MM.1S (cell line): ENCODE measurements around the gene LRFN2.

Experiments
- DNase-seq: peaks from one replicate; pipeline ENCODE4 v3.0.0-alpha.2; 2015
- H2AFZ ChIP-seq: fragments of 300-600 bp; sonication (generic); 2 replicates; pipeline ENCODE4 v1.6.0; 2016; ENCODE audit warnings: antibody characterized with exemption, low read length
- H3F3A ChIP-seq: fragments of 300-600 bp; sonication (generic); 2 replicates; pipeline ENCODE4 v1.6.1; 2016; ENCODE audit warnings: mild to moderate bottlenecking, antibody characterized with exemption, low read length, moderate library complexity, mixed read lengths; ENCODE audit not compliant: insufficient read depth
- H3K27ac ChIP-seq: fragments of 300-600 bp; sonication (generic); 2 replicates; pipeline ENCODE4 v1.5.1; 2016; ENCODE audit warnings: mild to moderate bottlenecking, low read length
- H3K27me3 ChIP-seq: fragments of 300-600 bp; sonication (generic); replicated peaks from 2 replicates; pipeline ENCODE4 v1.6.0; 2016; ENCODE audit warnings: low read length; ENCODE audit not compliant: insufficient read depth
- H3K36me3 ChIP-seq: fragments of 300-600 bp; sonication (generic); replicated peaks from 2 replicates; pipeline ENCODE4 v1.6.1; 2016; ENCODE audit warnings: mild to moderate bottlenecking, low read length, mixed read lengths; ENCODE audit not compliant: insufficient read depth
- H3K4me1 ChIP-seq: fragments of 300-600 bp; sonication (generic); 2 replicates; pipeline ENCODE4 v1.6.1; 2016; ENCODE audit warnings: low read length, mixed read lengths
- H3K4me2 ChIP-seq: fragments of 300-600 bp; sonication (generic); 2 replicates; pipeline ENCODE4 v1.6.0; 2016; ENCODE audit warnings: low read depth, low read length
- H3K4me3 ChIP-seq: fragments of 300-600 bp; sonication (generic); 2 replicates; pipeline ENCODE4 v1.5.1; 2016; ENCODE audit warnings: low read length, mixed read lengths
- H3K79me2 ChIP-seq: fragments of 300-600 bp; sonication (generic); 2 replicates; pipeline ENCODE4 v1.6.1; 2016; ENCODE audit warnings: mixed run types, low read length, mixed read lengths
- H3K9ac ChIP-seq: fragments of 300-600 bp; sonication (generic); 2 replicates; pipeline ENCODE4 v1.6.1; 2016; ENCODE audit warnings: low read length, mixed read lengths
- H3K9me2 ChIP-seq: fragments of 300-600 bp; sonication (generic); replicated peaks from 2 replicates; pipeline ENCODE4 v1.6.1; 2016; ENCODE audit warnings: mild to moderate bottlenecking, low read length, mixed read lengths; ENCODE audit not compliant: insufficient read depth
- H3K9me3 ChIP-seq: fragments of 300-600 bp; sonication (generic); replicated peaks from 2 replicates; pipeline ENCODE4 v1.6.1; 2016; ENCODE audit warnings: mild to moderate bottlenecking, low read length, mixed read lengths; ENCODE audit not compliant: insufficient read depth
- H4K20me1 ChIP-seq: fragments of 300-600 bp; sonication (generic); 2 replicates; pipeline ENCODE4 v1.6.1; 2016; ENCODE audit warnings: mild to moderate bottlenecking, low read length, moderate library complexity, mixed read lengths; ENCODE audit not compliant: insufficient read depth
- EZH2 ChIP-seq: fragments of 300-600 bp; sonication (generic); optimal IDR thresholded peaks from 2 replicates; pipeline ENCODE3; 2017; ENCODE audit warnings: low read depth, mild to moderate bottlenecking, antibody characterized with exemption, low read length, mixed read lengths
- EZH2phosphoT487 ChIP-seq: fragments of 300-600 bp; sonication (generic); IDR thresholded peaks from 2 replicates; pipeline ENCODE4 v1.6.1; 2018; ENCODE audit warnings: antibody characterized with exemption, low read length
- TF ChIP-seq, protein P1 (sequence below): fragments of 300-600 bp; sonication (generic); IDR thresholded peaks from 2 replicates; pipeline ENCODE4 v1.5.1; 2016; ENCODE audit warnings: antibody characterized with exemption, low read length, mixed read lengths

The LRFN2 gene

DNA sequence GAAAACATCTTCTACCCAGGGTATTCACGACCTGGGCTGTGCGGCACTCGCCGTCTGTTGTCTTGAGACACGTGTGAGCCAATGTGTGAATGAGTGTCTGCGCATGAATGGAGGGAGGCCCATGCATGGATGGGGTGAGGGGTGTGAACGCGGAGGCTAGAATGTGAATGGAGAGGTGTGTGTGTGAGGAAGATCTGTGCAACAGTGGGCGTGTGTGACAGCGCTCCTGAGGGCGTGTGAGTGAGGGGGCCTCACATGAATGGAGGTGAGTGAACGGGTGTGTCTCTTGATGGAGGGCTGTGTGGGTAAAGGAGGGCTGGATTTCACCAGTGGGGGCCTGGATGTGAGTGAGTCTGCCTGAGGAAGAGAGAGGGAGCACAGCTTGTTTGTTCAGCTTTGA, 146.0 kb downstream of the LRFN2 start:
- TF ChIP-seq EZH2phosphoT487 (no peak), EZH2 (no peak)
- TF ChIP-seq, protein P1, sequence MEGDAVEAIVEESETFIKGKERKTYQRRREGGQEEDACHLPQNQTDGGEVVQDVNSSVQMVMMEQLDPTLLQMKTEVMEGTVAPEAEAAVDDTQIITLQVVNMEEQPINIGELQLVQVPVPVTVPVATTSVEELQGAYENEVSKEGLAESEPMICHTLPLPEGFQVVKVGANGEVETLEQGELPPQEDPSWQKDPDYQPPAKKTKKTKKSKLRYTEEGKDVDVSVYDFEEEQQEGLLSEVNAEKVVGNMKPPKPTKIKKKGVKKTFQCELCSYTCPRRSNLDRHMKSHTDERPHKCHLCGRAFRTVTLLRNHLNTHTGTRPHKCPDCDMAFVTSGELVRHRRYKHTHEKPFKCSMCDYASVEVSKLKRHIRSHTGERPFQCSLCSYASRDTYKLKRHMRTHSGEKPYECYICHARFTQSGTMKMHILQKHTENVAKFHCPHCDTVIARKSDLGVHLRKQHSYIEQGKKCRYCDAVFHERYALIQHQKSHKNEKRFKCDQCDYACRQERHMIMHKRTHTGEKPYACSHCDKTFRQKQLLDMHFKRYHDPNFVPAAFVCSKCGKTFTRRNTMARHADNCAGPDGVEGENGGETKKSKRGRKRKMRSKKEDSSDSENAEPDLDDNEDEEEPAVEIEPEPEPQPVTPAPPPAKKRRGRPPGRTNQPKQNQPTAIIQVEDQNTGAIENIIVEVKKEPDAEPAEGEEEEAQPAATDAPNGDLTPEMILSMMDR, result no peak
- no peaks in the 10 kb centered on the region for H3K4me1 ChIP-seq
- no peak overlapping the region for H3K4me3 ChIP-seq
- no peaks in the 10 kb centered on the region for H3F3A ChIP-seq
- DNase-seq, result no peak
- no peak overlapping the region for H3K4me2 ChIP-seq
- no peaks in the 10 kb centered on the region for H4K20me1 ChIP-seq
- H3K27ac ChIP-seq, result no peak overlapping the region
- H3K9ac ChIP-seq, result no peak overlapping the region
- no peaks in the 10 kb centered on the region for H3K36me3 ChIP-seq
- H3K9me3 ChIP-seq, result no peaks in the 10 kb centered on the region
- no peaks in the 10 kb centered on the region for H3K79me2 ChIP-seq
- no peak overlapping the region for H2AFZ ChIP-seq
- no peaks in the 10 kb centered on the region for H3K9me2 ChIP-seq
- no peaks in the 10 kb centered on the region for H3K27me3 ChIP-seq

DNA sequence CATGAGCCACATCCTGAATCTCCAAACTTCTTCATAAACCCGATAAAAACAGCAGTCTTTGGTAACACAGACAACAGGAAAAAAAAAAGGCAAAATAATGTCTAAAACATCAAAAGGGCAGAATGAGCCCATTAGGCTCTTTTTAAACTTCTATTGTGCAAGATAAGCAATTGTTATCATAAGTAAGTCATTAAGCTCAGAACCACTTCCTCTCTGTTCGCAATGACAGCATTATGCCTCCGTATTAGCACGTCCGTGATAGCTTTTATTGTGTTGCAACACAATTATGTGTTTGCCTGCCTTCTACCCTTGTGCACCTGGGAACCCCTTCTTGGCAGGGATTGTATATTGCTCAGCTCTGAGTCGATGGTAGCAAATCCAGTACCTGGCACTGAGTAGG, 147.1 kb downstream of the LRFN2 start:
- H3K27ac ChIP-seq, result no peak overlapping the region
- H3K4me1 ChIP-seq, result no peaks in the 10 kb centered on the region
- H3K9me2 ChIP-seq, result no peaks in the 10 kb centered on the region
- H3K36me3 ChIP-seq, result no peaks in the 10 kb centered on the region
- no peaks in the 10 kb centered on the region for H3K9me3 ChIP-seq
- H3F3A ChIP-seq, result no peaks in the 10 kb centered on the region
- no peak for DNase-seq
- TF ChIP-seq EZH2 (no peak), EZH2phosphoT487 (no peak)
- TF ChIP-seq, protein P1, result no peak
- H4K20me1 ChIP-seq, result no peaks in the 10 kb centered on the region
- no peaks in the 10 kb centered on the region for H3K79me2 ChIP-seq
- H2AFZ ChIP-seq, result no peak overlapping the region
- no peak overlapping the region for H3K4me3 ChIP-seq
- H3K27me3 ChIP-seq, result no peaks in the 10 kb centered on the region
- H3K9ac ChIP-seq, result no peak overlapping the region
- no peak overlapping the region for H3K4me2 ChIP-seq

DNA sequence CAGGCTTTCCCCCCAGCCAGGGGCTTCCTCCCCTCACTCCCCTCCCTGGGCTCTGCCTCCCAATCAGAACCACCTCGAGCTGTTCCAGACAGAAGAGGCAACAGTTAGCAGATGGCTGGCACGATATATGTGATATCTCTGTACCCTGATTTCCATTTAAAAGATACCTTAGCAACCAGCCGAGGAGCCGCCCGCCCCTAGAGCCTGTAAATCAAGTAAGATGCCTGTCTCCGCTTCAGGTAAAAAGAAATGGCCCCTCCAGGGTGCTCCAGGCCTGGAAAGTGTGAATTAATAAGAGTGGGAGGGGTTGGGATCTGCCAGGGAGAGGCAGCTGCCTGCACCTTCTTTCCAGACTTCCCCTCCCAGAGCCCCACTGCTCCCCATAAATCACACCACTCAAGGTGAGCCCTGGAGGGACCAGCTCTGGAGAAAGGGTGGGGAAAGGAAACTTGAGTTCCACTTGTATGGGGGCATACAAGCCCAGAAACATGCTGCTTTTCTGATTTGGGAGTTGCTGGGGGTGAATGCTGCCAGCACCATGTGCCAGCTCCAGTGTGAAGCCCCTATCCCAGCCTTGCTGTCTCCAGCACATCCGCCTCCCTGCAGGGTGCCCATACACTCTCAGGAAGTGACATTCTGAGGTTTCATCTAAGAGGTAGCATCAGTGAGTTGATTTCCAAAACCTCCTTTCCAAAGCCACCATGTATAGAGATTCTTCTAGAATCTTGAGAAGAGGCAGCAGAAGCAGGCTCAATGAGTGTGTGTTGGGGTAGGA, 148.0 kb downstream of the LRFN2 start:
- H3K79me2 ChIP-seq, result no peaks in the 10 kb centered on the region
- no peak overlapping the region for H3K4me2 ChIP-seq
- TF ChIP-seq EZH2phosphoT487, result no peak
- TF ChIP-seq EZH2, result no peak
- TF ChIP-seq, protein P1, result no peak
- H3K27me3 ChIP-seq, result no peaks in the 10 kb centered on the region
- no peak overlapping the region for H3K9ac ChIP-seq
- H2AFZ ChIP-seq, result no peak overlapping the region
- H3F3A ChIP-seq, result no peaks in the 10 kb centered on the region
- no peaks in the 10 kb centered on the region for H3K4me1 ChIP-seq
- H3K9me2 ChIP-seq, result no peaks in the 10 kb centered on the region
- no peaks in the 10 kb centered on the region for H3K9me3 ChIP-seq
- no peak overlapping the region for H3K27ac ChIP-seq
- H4K20me1 ChIP-seq, result no peaks in the 10 kb centered on the region
- no peak overlapping the region for H3K4me3 ChIP-seq
- no peak for DNase-seq
- no peaks in the 10 kb centered on the region for H3K36me3 ChIP-seq
